ENCODE results near the gene MAP3K10. TPM values are rescaled to one million over a fixed set of nuclear protein-coding genes. Genes with fewer than 3 reads are reported as not detected.

The MAP3K10 gene
- total and polyA plus RNA-seq, 2 of the 13 experiments (the other 11 are each of a cell fraction or from before 2014, with no cell fraction given), result 3.4 to 5.0 TPM

DNA sequence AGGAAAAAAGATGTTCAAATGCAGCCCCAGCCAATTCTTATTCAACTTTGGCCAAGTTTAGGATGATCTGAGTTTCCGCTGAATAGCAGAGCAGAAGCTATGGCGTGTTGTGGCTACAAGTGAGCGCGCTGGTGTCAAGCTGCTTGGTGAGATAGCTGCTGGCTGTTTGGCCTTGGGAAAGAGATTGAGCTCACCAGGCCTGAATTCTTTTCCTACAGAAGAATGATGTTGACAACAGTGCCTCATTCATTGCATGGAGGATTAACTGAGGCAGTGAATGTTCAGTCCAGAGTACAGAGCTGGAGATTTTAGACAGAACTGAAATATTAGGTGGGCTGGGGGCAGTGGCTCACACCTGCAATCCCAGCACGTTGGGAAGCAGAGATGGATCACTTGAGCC lies 31.5 kb upstream of the MAP3K10 start (continued):
- TF ChIP-seq ZNF841 (CRISPR knock-in tag; IDR thresholded peaks at IDR 0.05; ENCODE audit: borderline replicate concordance) (no peak), ZFX (CRISPR knock-in tag; IDR thresholded peaks at IDR 0.05; ENCODE audit: low read depth) (peak; percentile 40; the same call in 1 of the 2 replicates), EP300 (IDR thresholded peaks at IDR 0.05; ENCODE audit: low read depth in 2 of 2, low read length in 2 of 2) (peak in 1 of 2 experiments; percentile 43; a peak in 1 of 4 replicates), EP300 (CRISPR knock-in tag; IDR thresholded peaks at IDR 0.05; ENCODE audit: borderline replicate concordance) (no peak), SOX13 (IDR thresholded peaks at IDR 0.05) (no peak), SOX13 (CRISPR knock-in tag; conservative IDR thresholded peaks at IDR 0.05 in 1 of 2, IDR thresholded peaks at IDR 0.05 in 1 of 2) (peak in 1 of 2 experiments; percentile 57; a peak in 1 of 4 replicates), CREM (IDR thresholded peaks at IDR 0.05) (peak; percentile 25; the same call in 1 of the 2 replicates), CREM (CRISPR knock-in tag; IDR thresholded peaks at IDR 0.05) (no peak), ZNF326 (CRISPR knock-in tag; IDR thresholded peaks at IDR 0.05; ENCODE audit: borderline replicate concordance) (no peak), ZMYM2 (CRISPR knock-in tag; IDR thresholded peaks at IDR 0.05) (peak; percentile 25; the same call in 1 of the 2 replicates), HMG20A (CRISPR knock-in tag; IDR thresholded peaks at IDR 0.05; ENCODE audit: borderline replicate concordance) (peak; percentile 32; the same call in 1 of the 2 replicates), ZNF644 (CRISPR knock-in tag; IDR thresholded peaks at IDR 0.05; ENCODE audit: low read depth) (peak; percentile 66; the same call in 1 of the 2 replicates), ZNF816 (CRISPR knock-in tag; IDR thresholded peaks at IDR 0.05; ENCODE audit: borderline replicate concordance) (no peak), FOSL2 (CRISPR knock-in tag; IDR thresholded peaks at IDR 0.05) (0 out of 2 replicates have a peak, but pooled peaks have one; percentile 18), ZMYM3 (CRISPR knock-in tag; IDR thresholded peaks at IDR 0.05) (peak; percentile 16; the same call in 1 of the 2 replicates), SP2 (CRISPR knock-in tag; IDR thresholded peaks at IDR 0.05) (no peak)
- TF ChIP-seq, protein P1, sequence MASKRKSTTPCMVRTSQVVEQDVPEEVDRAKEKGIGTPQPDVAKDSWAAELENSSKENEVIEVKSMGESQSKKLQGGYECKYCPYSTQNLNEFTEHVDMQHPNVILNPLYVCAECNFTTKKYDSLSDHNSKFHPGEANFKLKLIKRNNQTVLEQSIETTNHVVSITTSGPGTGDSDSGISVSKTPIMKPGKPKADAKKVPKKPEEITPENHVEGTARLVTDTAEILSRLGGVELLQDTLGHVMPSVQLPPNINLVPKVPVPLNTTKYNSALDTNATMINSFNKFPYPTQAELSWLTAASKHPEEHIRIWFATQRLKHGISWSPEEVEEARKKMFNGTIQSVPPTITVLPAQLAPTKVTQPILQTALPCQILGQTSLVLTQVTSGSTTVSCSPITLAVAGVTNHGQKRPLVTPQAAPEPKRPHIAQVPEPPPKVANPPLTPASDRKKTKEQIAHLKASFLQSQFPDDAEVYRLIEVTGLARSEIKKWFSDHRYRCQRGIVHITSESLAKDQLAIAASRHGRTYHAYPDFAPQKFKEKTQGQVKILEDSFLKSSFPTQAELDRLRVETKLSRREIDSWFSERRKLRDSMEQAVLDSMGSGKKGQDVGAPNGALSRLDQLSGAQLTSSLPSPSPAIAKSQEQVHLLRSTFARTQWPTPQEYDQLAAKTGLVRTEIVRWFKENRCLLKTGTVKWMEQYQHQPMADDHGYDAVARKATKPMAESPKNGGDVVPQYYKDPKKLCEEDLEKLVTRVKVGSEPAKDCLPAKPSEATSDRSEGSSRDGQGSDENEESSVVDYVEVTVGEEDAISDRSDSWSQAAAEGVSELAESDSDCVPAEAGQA (IDR thresholded peaks at IDR 0.05; ENCODE audit: low read depth), result no peak
- TF ChIP-seq, protein P1 (CRISPR knock-in tag; IDR thresholded peaks at IDR 0.05; ENCODE audit: borderline replicate concordance), result no peak
- TF ChIP-seq, protein P2, sequence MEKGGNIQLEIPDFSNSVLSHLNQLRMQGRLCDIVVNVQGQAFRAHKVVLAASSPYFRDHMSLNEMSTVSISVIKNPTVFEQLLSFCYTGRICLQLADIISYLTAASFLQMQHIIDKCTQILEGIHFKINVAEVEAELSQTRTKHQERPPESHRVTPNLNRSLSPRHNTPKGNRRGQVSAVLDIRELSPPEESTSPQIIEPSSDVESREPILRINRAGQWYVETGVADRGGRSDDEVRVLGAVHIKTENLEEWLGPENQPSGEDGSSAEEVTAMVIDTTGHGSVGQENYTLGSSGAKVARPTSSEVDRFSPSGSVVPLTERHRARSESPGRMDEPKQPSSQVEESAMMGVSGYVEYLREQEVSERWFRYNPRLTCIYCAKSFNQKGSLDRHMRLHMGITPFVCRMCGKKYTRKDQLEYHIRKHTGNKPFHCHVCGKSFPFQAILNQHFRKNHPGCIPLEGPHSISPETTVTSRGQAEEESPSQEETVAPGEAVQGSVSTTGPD (CRISPR knock-in tag; IDR thresholded peaks at IDR 0.05), result peak; percentile 74; the same call in 1 of the 2 replicates
- TF ChIP-seq, protein P3, sequence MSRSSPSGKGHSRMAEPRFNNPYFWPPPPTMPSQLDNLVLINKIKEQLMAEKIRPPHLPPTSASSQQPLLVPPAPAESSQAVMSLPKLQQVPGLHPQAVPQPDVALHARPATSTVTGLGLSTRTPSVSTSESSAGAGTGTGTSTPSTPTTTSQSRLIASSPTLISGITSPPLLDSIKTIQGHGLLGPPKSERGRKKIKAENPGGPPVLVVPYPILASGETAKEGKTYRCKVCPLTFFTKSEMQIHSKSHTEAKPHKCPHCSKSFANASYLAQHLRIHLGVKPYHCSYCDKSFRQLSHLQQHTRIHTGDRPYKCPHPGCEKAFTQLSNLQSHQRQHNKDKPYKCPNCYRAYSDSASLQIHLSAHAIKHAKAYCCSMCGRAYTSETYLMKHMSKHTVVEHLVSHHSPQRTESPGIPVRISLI (CRISPR knock-in tag; IDR thresholded peaks at IDR 0.05; ENCODE audit: borderline replicate concordance), result no peak
- TF ChIP-seq, protein P4, sequence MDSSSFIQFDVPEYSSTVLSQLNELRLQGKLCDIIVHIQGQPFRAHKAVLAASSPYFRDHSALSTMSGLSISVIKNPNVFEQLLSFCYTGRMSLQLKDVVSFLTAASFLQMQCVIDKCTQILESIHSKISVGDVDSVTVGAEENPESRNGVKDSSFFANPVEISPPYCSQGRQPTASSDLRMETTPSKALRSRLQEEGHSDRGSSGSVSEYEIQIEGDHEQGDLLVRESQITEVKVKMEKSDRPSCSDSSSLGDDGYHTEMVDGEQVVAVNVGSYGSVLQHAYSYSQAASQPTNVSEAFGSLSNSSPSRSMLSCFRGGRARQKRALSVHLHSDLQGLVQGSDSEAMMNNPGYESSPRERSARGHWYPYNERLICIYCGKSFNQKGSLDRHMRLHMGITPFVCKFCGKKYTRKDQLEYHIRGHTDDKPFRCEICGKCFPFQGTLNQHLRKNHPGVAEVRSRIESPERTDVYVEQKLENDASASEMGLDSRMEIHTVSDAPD (CRISPR knock-in tag; IDR thresholded peaks at IDR 0.05), result peak; percentile 64; the same call in 1 of the 2 replicates

Measured in HepG2 (cell line).